B cell (primary cell): ENCODE data around the gene BHLHA15. TPM values are rescaled to one million over a fixed set of nuclear protein-coding genes. Genes with fewer than 3 reads are reported as not detected.

Experiments
- ATAC-seq: fragments of 200-7000 bp; cut with Tn5 transposase; one replicate; pipeline ENCODE4 v1.10.0; 2021; ENCODE audit warnings: low read depth, mild to moderate bottlenecking, moderate number of reproducible peaks, moderate library complexity
- CTCF ChIA-PET: fragments of 350-600 bp; sonication (Branson Sonifier 250); formaldehyde crosslinking; loops from one replicate; lab custom pipeline; 2021; ENCODE audit warnings: antibody characterized with exemption, inconsistent platforms; lab: Charles Lee
- POLR2A ChIA-PET: fragments of 350-600 bp; sonication (Branson Sonifier 250); formaldehyde crosslinking; loops from one replicate; lab custom pipeline; 2021; ENCODE audit warnings: antibody characterized with exemption; lab: Charles Lee
- DNase-seq: peaks from one replicate; pipeline ENCODE4 v3.0.0; 2013
- H2AFZ ChIP-seq: 2 replicates; pipeline ENCODE4 v1.6.1; 2012; ENCODE audit warnings: mild to moderate bottlenecking, low read depth, low read length; ENCODE audit not compliant: insufficient read depth, poor library complexity, severe bottlenecking
- H3K27ac ChIP-seq, 2 donors: 1 replicate in 1 of 2; 2 replicates in 1 of 2; pipeline ENCODE4 v1.5.1; 2012 to 2013; ENCODE audit warnings: low read length in 2 of 2, mild to moderate bottlenecking in 2 of 2, moderate library complexity in 1 of 2
- H3K27me3 ChIP-seq, 4 experiments: fragments of 200-600 bp in 1 of 4; sonication (generic) in 1 of 4; replicated peaks in 1 of 4; 1 replicate in 2 of 4; 2 replicates in 2 of 4; pipeline versions ENCODE4 v1.6.1 to v1.7.0; 2013 to 2016; ENCODE audit warnings: low read length in 3 of 4, mild to moderate bottlenecking in 2 of 4, mixed read lengths in 1 of 4, moderate library complexity in 1 of 4; ENCODE audit not compliant: insufficient read depth in 4 of 4, control insufficient read depth in 3 of 4; ENCODE audit errors: control extremely low read depth in 1 of 4
- H3K36me3 ChIP-seq, 2 experiments: replicated peaks in 1 of 2; 1 replicate in 1 of 2; 2 replicates in 1 of 2; pipeline versions ENCODE4 v1.6.1 to v1.7.1; 2013; ENCODE audit warnings: low read length in 1 of 2; ENCODE audit not compliant: insufficient read depth in 2 of 2, control insufficient read depth in 1 of 2; ENCODE audit errors: control extremely low read depth in 1 of 2, extremely low read depth in 1 of 2
- H3K4me1 ChIP-seq, 2 donors: fragments of 200-600 bp in 1 of 2; sonication (generic) in 1 of 2; 1 replicate in 1 of 2; 2 replicates in 1 of 2; pipeline versions ENCODE4 v1.5.1 to v1.6.1; 2013 to 2017; ENCODE audit warnings: low read length in 2 of 2; ENCODE audit not compliant: control insufficient read depth in 2 of 2, insufficient read depth in 2 of 2
- H3K4me2 ChIP-seq: replicated peaks from 2 replicates; pipeline ENCODE3; 2012; ENCODE audit warnings: mild to moderate bottlenecking, low read depth, low read length; ENCODE audit not compliant: poor library complexity, severe bottlenecking
- H3K4me3 ChIP-seq, 5 experiments: fragments of 200-600 bp in 1 of 5; sonication (generic) in 1 of 5; 1 replicate in 3 of 5; 2 replicates in 2 of 5; pipeline versions ENCODE4 v1.5.1 to v1.7.0; 2011 to 2016; ENCODE audit warnings: low read length in 4 of 5, mild to moderate bottlenecking in 4 of 5, low read depth in 2 of 5, control low read depth in 1 of 5, moderate library complexity in 1 of 5; ENCODE audit not compliant: insufficient read depth in 1 of 5; ENCODE audit errors: control extremely low read depth in 1 of 5, extremely low read depth in 1 of 5
- H3K79me2 ChIP-seq: fragments of 200-600 bp; sonication (generic); one replicate; pipeline ENCODE4 v1.6.0; 2016; ENCODE audit warnings: low read length; ENCODE audit not compliant: control insufficient read depth, insufficient read depth
- H3K9ac ChIP-seq: fragments of 200-600 bp; sonication (generic); 2 replicates; pipeline ENCODE4 v1.6.1; 2017; ENCODE audit warnings: mild to moderate bottlenecking, low read length, moderate library complexity
- H3K9me3 ChIP-seq, 3 donors: one replicate each; pipeline versions ENCODE4 v1.6.1 to v1.7.1; 2013; ENCODE audit warnings: low read length in 2 of 3; ENCODE audit not compliant: control insufficient read depth in 2 of 3, insufficient read depth in 1 of 3; ENCODE audit errors: control extremely low read depth in 1 of 3
- H4K20me1 ChIP-seq: 2 replicates; pipeline ENCODE4 v1.6.0; 2012; ENCODE audit warnings: mild to moderate bottlenecking, low read length; ENCODE audit not compliant: insufficient read depth, control insufficient read depth, poor library complexity, severe bottlenecking
- H3K27ac Mint-ChIP-seq: one replicate; pipeline ENCODE4 v1.8.0; 2021; ENCODE audit warnings: mixed read lengths
- H3K27me3 Mint-ChIP-seq: one replicate; pipeline ENCODE4 v1.8.0; 2021; ENCODE audit warnings: mixed read lengths
- H3K4me1 Mint-ChIP-seq: one replicate; pipeline ENCODE4 v1.8.0; 2021; ENCODE audit warnings: mixed read lengths
- H3K4me3 Mint-ChIP-seq: one replicate; pipeline ENCODE4 v1.8.0; 2021; ENCODE audit warnings: mixed read lengths
- H3K9me3 Mint-ChIP-seq: one replicate; pipeline ENCODE4 v1.8.0; 2022; ENCODE audit warnings: mixed read lengths; ENCODE audit not compliant: insufficient read depth
- CTCF ChIP-seq: fragments of 200-600 bp; IDR thresholded peaks from one replicate; pipeline ENCODE4 v1.8.0; 2022; ENCODE audit warnings: antibody characterized with exemption, mild to moderate bottlenecking
- EZH2 ChIP-seq: IDR thresholded peaks from 2 replicates; pipeline ENCODE4 v1.6.1; 2012; ENCODE audit warnings: borderline replicate concordance, low read depth, mild to moderate bottlenecking, moderate library complexity, low read length; ENCODE audit not compliant: insufficient read depth, poor library complexity, severe bottlenecking
- WGBS: methylation state at CpG from one replicate; pipeline ENCODE4 v1.1.5; 2013; ENCODE audit warnings: missing lambda C conversion rate; ENCODE audit not compliant: insufficient coverage; 5-methylcytosine and 5-hydroxymethylcytosine counted together
- intact Hi-C: fragments of 100-400 bp; cut with micrococcal nuclease; formaldehyde crosslinking; loops from one replicate; pipeline ENCODE4 v1.10.0; 2022
- polyA plus RNA-seq: library from polyadenylated mRNA; depleted of rRNA; stranded (reverse); fragments of >200 nt; gene quantifications from 2 replicates; pipeline ENCODE4 v1.2.3, GENCODE V29; 2012
- total RNA-seq, 2 donors: library from RNA; stranded (reverse); fragments of 120-200 nt in 1 of 2; gene quantifications; 1 replicate in 1 of 2; 2 replicates in 1 of 2; pipeline versions ENCODE4 v1.2.3 to v1.2.4, GENCODE V29; 2013 to 2022

BHLHA15 gene
- total and polyA plus RNA-seq, 2 donors (not counting 1 experiment from before 2014, with no cell fraction given): 0.74 to 2.2 TPM

GRCh38 chr7:98236355-98237185 lies 25.3 kb downstream of the BHLHA15 start:
- H3K27me3 Mint-ChIP-seq: no peaks in the 10 kb centered on the region
- Histone ChIP-seq H2AFZ (no peak overlapping the region), H3K27me3 (no peaks in the 10 kb centered on the region), H3K9me3 (no peaks in the 10 kb centered on the region), H3K9ac (no peak overlapping the region), H3K4me2 (no peak overlapping the region), H3K79me2 (no peaks in the 10 kb centered on the region), H4K20me1 (peaks cover 2% of the 10 kb centered on the region), H3K4me1 (no peaks in the 10 kb centered on the region), H3K36me3 (peaks cover 0 to 49% of the 10 kb centered on the region in 2 experiments), H3K27ac (no peak overlapping the region), H3K4me3 (no peak overlapping the region)
- H3K27ac Mint-ChIP-seq: no peak overlapping the region
- no peak for TF ChIP-seq EZH2
- TF ChIP-seq CTCF: no peak
- H3K9me3 Mint-ChIP-seq: no peaks in the 10 kb centered on the region
- intact Hi-C loops: no loop called here
- ATAC-seq (no peak), DNase-seq (no peak)
- 96% methylated on average over 25 of the region's 25 CpGs for WGBS
- POLR2A ChIA-PET: no interaction called here
- H3K4me1 Mint-ChIP-seq: no peaks in the 10 kb centered on the region
- H3K4me3 Mint-ChIP-seq: no peak overlapping the region
- CTCF ChIA-PET: no interaction called here

- H3K27ac Mint-ChIP-seq: no peak overlapping the region
- H3K79me2 ChIP-seq: no peaks in the 10 kb centered on the region
- no peak overlapping the region for H3K27ac ChIP-seq
- H3K27me3 ChIP-seq: no peaks in the 10 kb centered on the region
- no peaks in the 10 kb centered on the region for H3K9me3 ChIP-seq
- intact Hi-C loops: no loop called here
- H3K4me3 Mint-ChIP-seq: no peak overlapping the region
- TF ChIP-seq CTCF (no peak), EZH2 (no peak)
- ATAC-seq: no peak
- no peaks in the 10 kb centered on the region for H3K4me1 Mint-ChIP-seq
- DNase-seq: no peak
- no peaks in the 10 kb centered on the region for H3K4me1 ChIP-seq
- 100% methylated on average over 4 of the region's 4 CpGs for WGBS
- ChIA-PET POLR2A (interaction anchor here (0.6 kb wide), 1 partner anchor 228 kb away, joined by 3 read pairs; no protein-coding TSS in a partner anchor), CTCF (no interaction called here)
- H3K9me3 Mint-ChIP-seq: no peaks in the 10 kb centered on the region
- peaks cover 0 to 43% of the 10 kb centered on the region in 2 experiments for H3K36me3 ChIP-seq
- no peaks in the 10 kb centered on the region for H3K27me3 Mint-ChIP-seq
- no peak overlapping the region for H3K4me2 ChIP-seq
- H3K9ac ChIP-seq: no peak overlapping the region
- no peak overlapping the region for H2AFZ ChIP-seq
- H4K20me1 ChIP-seq: peaks cover 13% of the 10 kb centered on the region
- no peak overlapping the region for H3K4me3 ChIP-seq
Measured at GRCh38 chr7:98238076-98238475, 26.8 kb downstream of the BHLHA15 start.
